AG09319 (cell line): ENCODE measurements around the gene CNTN4.

ENCODE experiments used
- DNase-seq: peaks from one replicate; pipeline ENCODE4 v3.0.0-alpha.2; 2010; ENCODE audit warnings: low read depth; ENCODE audit errors: extremely low read depth
- CTCF ChIP-seq: IDR thresholded peaks from 2 replicates; pipeline ENCODE4 v1.5.1; 2011; ENCODE audit warnings: low read depth, mild to moderate bottlenecking, inconsistent platforms, low read length, moderate library complexity

Gene CNTN4

GRCh38 chr3:3102751-3103150 lies 1004.1 kb downstream of the CNTN4 start:
- no peak for TF ChIP-seq CTCF
- DNase-seq = no peak

- no peak for TF ChIP-seq CTCF
- DNase-seq = no peak
These were observed 1006.6 kb downstream of the CNTN4 start for GRCh38 chr3:3105246-3105645.

GRCh38 chr3:3105815-3106214 lies 1007.1 kb downstream of the CNTN4 start:
- TF ChIP-seq CTCF = no peak
- no peak for DNase-seq

- no peak for DNase-seq
- TF ChIP-seq CTCF = no peak
These were observed 1008.5 kb downstream of the CNTN4 start for GRCh38 chr3:3107181-3107580.
